ENCODE results near the gene MBNL1.
A peak's percentile ranks its signal among the peaks of the same experiment; 100 is the strongest.
"Not testable (repeated sequence)": the region's sequence is repeated elsewhere in the genome, so short reads cannot be mapped to it uniquely, and the experiment has no call there.

The MBNL1 gene

GRCh38 chr3:152319831-152320617, 51.3 kb downstream of the MBNL1 start:
- no peak for DNase-seq (ENCODE audit: low spot score)

GRCh38 chr3:152321200-152321954, 52.6 kb downstream of the MBNL1 start:
- no peak for DNase-seq (ENCODE audit: low spot score)

- no peak for DNase-seq (ENCODE audit: low spot score)
These were observed 53.2 kb downstream of the MBNL1 start for GRCh38 chr3:152321955-152322377.

GRCh38 chr3:152322756-152323155, 54.0 kb downstream of the MBNL1 start:
- DNase-seq (ENCODE audit: low spot score) = no peak

- no peak for DNase-seq (ENCODE audit: low spot score)
These were observed 55.1 kb downstream of the MBNL1 start for GRCh38 chr3:152323834-152324233.

- no peak for DNase-seq (ENCODE audit: low spot score)
These were observed 56.4 kb downstream of the MBNL1 start for GRCh38 chr3:152325136-152325535.

- DNase-seq (ENCODE audit: low spot score) = no peak
These were observed 58.5 kb downstream of the MBNL1 start for GRCh38 chr3:152327203-152327602.

- peak; percentile 78 for DNase-seq (ENCODE audit: low spot score)
These were observed 60.1 kb downstream of the MBNL1 start for GRCh38 chr3:152328841-152329240.

GRCh38 chr3:152330559-152330958, 61.8 kb downstream of the MBNL1 start:
- DNase-seq (ENCODE audit: low spot score) = no peak

- DNase-seq (ENCODE audit: low spot score) = peak; percentile 88
These were observed 62.4 kb downstream of the MBNL1 start for GRCh38 chr3:152331018-152331541.

- DNase-seq (ENCODE audit: low spot score) = no peak
These were observed 63.3 kb downstream of the MBNL1 start for GRCh38 chr3:152331998-152332397.

GRCh38 chr3:152333928-152334327, 65.2 kb downstream of the MBNL1 start:
- DNase-seq (ENCODE audit: low spot score) = no peak

- DNase-seq (ENCODE audit: low spot score) = no peak
These were observed 66.0 kb downstream of the MBNL1 start for GRCh38 chr3:152334761-152335160.

GRCh38 chr3:152335273-152335672, 66.5 kb downstream of the MBNL1 start:
- DNase-seq (ENCODE audit: low spot score) = no peak

GRCh38 chr3:152337337-152337736, 68.6 kb downstream of the MBNL1 start:
- not testable (repeated sequence) for DNase-seq (ENCODE audit: low spot score)

GRCh38 chr3:152338159-152338720, 69.5 kb downstream of the MBNL1 start:
- no peak for DNase-seq (ENCODE audit: low spot score)

GRCh38 chr3:152339881-152340505, 71.3 kb downstream of the MBNL1 start:
- no peak for DNase-seq (ENCODE audit: low spot score)

- no peak for DNase-seq (ENCODE audit: low spot score)
These were observed 76.5 kb downstream of the MBNL1 start for GRCh38 chr3:152345233-152345632.

- no peak for DNase-seq (ENCODE audit: low spot score)
These were observed 77.3 kb downstream of the MBNL1 start for GRCh38 chr3:152346058-152346457.

GRCh38 chr3:152346740-152347139, 78.0 kb downstream of the MBNL1 start:
- no peak for DNase-seq (ENCODE audit: low spot score)

GRCh38 chr3:152348436-152349177, 79.9 kb downstream of the MBNL1 start:
- no peak for DNase-seq (ENCODE audit: low spot score)

- DNase-seq (ENCODE audit: low spot score) = no peak
These were observed 80.7 kb downstream of the MBNL1 start for GRCh38 chr3:152349392-152349791.
